OCI-LY7 (cell line): ENCODE results near the gene ADIG.

ENCODE experiments used
- EZH2phosphoT487 ChIP-seq: fragments of 200-600 bp; sonication (generic); IDR thresholded peaks from 2 replicates; pipeline ENCODE4 v1.6.1; 2018; ENCODE audit warnings: low read depth, borderline replicate concordance, mild to moderate bottlenecking, mixed run types, antibody characterized with exemption, low read length, moderate library complexity, mixed read lengths
- TF ChIP-seq, protein P1 (sequence below): fragments of 200-600 bp; sonication (generic); conservative IDR thresholded peaks from 2 replicates; pipeline ENCODE4 v1.5.1; 2014; ENCODE audit warnings: mild to moderate bottlenecking, antibody characterized with exemption, low read length, moderate library complexity, mixed read lengths

- TF ChIP-seq, protein P1, sequence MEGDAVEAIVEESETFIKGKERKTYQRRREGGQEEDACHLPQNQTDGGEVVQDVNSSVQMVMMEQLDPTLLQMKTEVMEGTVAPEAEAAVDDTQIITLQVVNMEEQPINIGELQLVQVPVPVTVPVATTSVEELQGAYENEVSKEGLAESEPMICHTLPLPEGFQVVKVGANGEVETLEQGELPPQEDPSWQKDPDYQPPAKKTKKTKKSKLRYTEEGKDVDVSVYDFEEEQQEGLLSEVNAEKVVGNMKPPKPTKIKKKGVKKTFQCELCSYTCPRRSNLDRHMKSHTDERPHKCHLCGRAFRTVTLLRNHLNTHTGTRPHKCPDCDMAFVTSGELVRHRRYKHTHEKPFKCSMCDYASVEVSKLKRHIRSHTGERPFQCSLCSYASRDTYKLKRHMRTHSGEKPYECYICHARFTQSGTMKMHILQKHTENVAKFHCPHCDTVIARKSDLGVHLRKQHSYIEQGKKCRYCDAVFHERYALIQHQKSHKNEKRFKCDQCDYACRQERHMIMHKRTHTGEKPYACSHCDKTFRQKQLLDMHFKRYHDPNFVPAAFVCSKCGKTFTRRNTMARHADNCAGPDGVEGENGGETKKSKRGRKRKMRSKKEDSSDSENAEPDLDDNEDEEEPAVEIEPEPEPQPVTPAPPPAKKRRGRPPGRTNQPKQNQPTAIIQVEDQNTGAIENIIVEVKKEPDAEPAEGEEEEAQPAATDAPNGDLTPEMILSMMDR = no peak
- TF ChIP-seq EZH2phosphoT487 = no peak
Observed at GRCh38 chr20:38608188-38608587, 27.2 kb downstream of the ADIG start.
